K562 (cell line): ENCODE measurements around the gene EFNA2. TPM values are rescaled to one million over a fixed set of nuclear protein-coding genes. Genes with fewer than 3 reads are reported as not detected.

Experiments used
- CREM ChIP-seq: IDR thresholded peaks from 2 replicates; pipeline ENCODE4 v1.6.1; 2014; ENCODE audit warnings: antibody characterized with exemption, low read depth
- DPF2 ChIP-seq: fragments of 450-650 bp; IDR thresholded peaks from 2 replicates; pipeline ENCODE4 v1.6.1; 2016
- EHMT2 ChIP-seq: fragments of 450-650 bp; IDR thresholded peaks from 2 replicates; pipeline ENCODE4 v1.6.1; 2018; ENCODE audit warnings: antibody characterized with exemption
- ERF ChIP-seq: fragments of 450-650 bp; formaldehyde crosslinking; IDR thresholded peaks from 2 replicates; pipeline ENCODE4 v1.4.0; 2020; ENCODE audit warnings: mild to moderate bottlenecking, mixed read lengths
- GTF2E2 ChIP-seq: fragments of 200-800 bp; sonication (Bioruptor generic); IDR thresholded peaks from 2 replicates; pipeline ENCODE4 v1.6.1; 2016; ENCODE audit warnings: missing genetic modification characterization, missing compliant biosample characterization
- HDAC8 ChIP-seq: fragments of 450-650 bp; IDR thresholded peaks from 2 replicates; pipeline ENCODE4 v1.6.1; 2016; ENCODE audit warnings: mild to moderate bottlenecking, missing genetic modification characterization, moderate library complexity, missing compliant biosample characterization
- HNRNPUL1 ChIP-seq: fragments of 200-400 bp; formaldehyde crosslinking; IDR thresholded peaks from 2 replicates; pipeline ENCODE4 v1.6.1; 2017; ENCODE audit warnings: low read length
- ILK ChIP-seq: fragments of 450-650 bp; IDR thresholded peaks from 2 replicates; pipeline ENCODE4 v1.6.1; 2016; ENCODE audit warnings: missing genetic modification characterization, low read depth, mild to moderate bottlenecking, missing compliant biosample characterization, moderate library complexity, borderline replicate concordance
- KLF13 ChIP-seq: fragments of 450-650 bp; IDR thresholded peaks from 2 replicates; pipeline ENCODE4 v1.6.1; 2016; ENCODE audit warnings: missing genetic modification characterization, low read depth, mild to moderate bottlenecking, missing compliant biosample characterization, moderate library complexity, borderline replicate concordance
- MBD2 ChIP-seq: sonication (generic); IDR thresholded peaks from 2 replicates; pipeline ENCODE4 v1.6.1; 2016; ENCODE audit warnings: low read depth, borderline replicate concordance
- MEF2D ChIP-seq: conservative IDR thresholded peaks from 2 replicates; pipeline ENCODE4 v1.6.1; 2016; ENCODE audit warnings: low read depth, missing genetic modification characterization, missing compliant biosample characterization
- MYNN ChIP-seq, 2 experiments: sonication (generic); formaldehyde crosslinking in 1 of 2; IDR thresholded peaks; 2 replicates each; pipeline versions ENCODE4 v1.5.0 to v1.6.1; 2016 to 2020; ENCODE audit warnings: antibody characterized with exemption in 1 of 2, missing genetic modification reagents in 1 of 2
- NKRF ChIP-seq: fragments of 450-650 bp; IDR thresholded peaks from 2 replicates; pipeline ENCODE4 v1.6.1; 2016; ENCODE audit warnings: borderline replicate concordance
- POLR2AphosphoS2 ChIP-seq: IDR thresholded peaks from 2 replicates; pipeline ENCODE4 v1.6.1; 2012; ENCODE audit warnings: low read length, improper control_type of control experiment
- RBM22 ChIP-seq: fragments of 200-400 bp; formaldehyde crosslinking; IDR thresholded peaks from 2 replicates; pipeline ENCODE4 v1.6.1; 2018; ENCODE audit warnings: low read length, low read depth; ENCODE audit not compliant: poor library complexity, severe bottlenecking
- SRSF1 ChIP-seq: fragments of 200-400 bp; formaldehyde crosslinking; IDR thresholded peaks from 2 replicates; pipeline ENCODE4 v1.6.1; 2017; ENCODE audit warnings: mild to moderate bottlenecking, low read depth, low read length, moderate library complexity
- TFAM ChIP-seq: fragments of 250-450 bp; sonication (Bioruptor Pico); conservative IDR thresholded peaks from 2 replicates; pipeline ENCODE4 v1.5.0; 2021; ENCODE audit warnings: mild to moderate bottlenecking, moderate library complexity
- ZNF140 ChIP-seq: fragments of 250-450 bp; sonication (Bioruptor Pico); IDR thresholded peaks from 2 replicates; pipeline ENCODE4 v1.8.0; 2021; ENCODE audit warnings: moderate library complexity, mild to moderate bottlenecking, inconsistent platforms
- ZNF707 ChIP-seq: fragments of 250-450 bp; sonication (Bioruptor Pico); conservative IDR thresholded peaks from 2 replicates; pipeline ENCODE4 v1.8.0; 2022; ENCODE audit warnings: inconsistent platforms, mild to moderate bottlenecking, moderate library complexity
- ZSCAN29 ChIP-seq: fragments of 450-650 bp; IDR thresholded peaks from 2 replicates; pipeline ENCODE4 v1.6.1; 2017
- polyA plus RNA-seq, 8 experiments: library from polyadenylated mRNA; depleted of rRNA in 4 of 8; stranded (reverse) in 5 of 8; unstranded in 3 of 8; fragments of >200 nt; fragmentation: Nextera tagmentation in 2 of 8; fragmentation: Illumina TruSeq in 1 of 8; extraction: Ambion mirVana in 2 of 8; extraction: Trizol in 1 of 8; gene quantifications; 2 replicates each; pipeline versions ENCODE4 v1.2.1 to v1.2.3, GENCODE V29; 2011 to 2014; ENCODE audit warnings: inconsistent platforms in 1 of 8, missing spikeins in 1 of 8
- total RNA-seq, 7 experiments: library from RNA; depleted of rRNA in 6 of 7; stranded (reverse); fragments of >200 nt in 6 of 7; fragmentation: Illumina TruSeq in 2 of 7; extraction: Trizol in 2 of 7; gene quantifications; 2 replicates each; pipeline versions ENCODE4 v1.2.1 to v1.2.3, GENCODE V29; 2011 to 2021; ENCODE audit warnings: low replicate concordance in 1 of 7
- TF ChIP-seq, protein P1 (sequence below): fragments of 200-800 bp; sonication (Bioruptor generic); IDR thresholded peaks from 2 replicates; pipeline ENCODE4 v1.6.1; 2016; ENCODE audit warnings: missing genetic modification characterization, missing compliant biosample characterization

Gene EFNA2
- total and polyA plus RNA-seq, 9 of the 15 experiments (the other 6 are each of a cell fraction or from before 2014, with no cell fraction given): 0.11 to 0.44 (median 0.15) TPM; not detected in 6

DNA sequence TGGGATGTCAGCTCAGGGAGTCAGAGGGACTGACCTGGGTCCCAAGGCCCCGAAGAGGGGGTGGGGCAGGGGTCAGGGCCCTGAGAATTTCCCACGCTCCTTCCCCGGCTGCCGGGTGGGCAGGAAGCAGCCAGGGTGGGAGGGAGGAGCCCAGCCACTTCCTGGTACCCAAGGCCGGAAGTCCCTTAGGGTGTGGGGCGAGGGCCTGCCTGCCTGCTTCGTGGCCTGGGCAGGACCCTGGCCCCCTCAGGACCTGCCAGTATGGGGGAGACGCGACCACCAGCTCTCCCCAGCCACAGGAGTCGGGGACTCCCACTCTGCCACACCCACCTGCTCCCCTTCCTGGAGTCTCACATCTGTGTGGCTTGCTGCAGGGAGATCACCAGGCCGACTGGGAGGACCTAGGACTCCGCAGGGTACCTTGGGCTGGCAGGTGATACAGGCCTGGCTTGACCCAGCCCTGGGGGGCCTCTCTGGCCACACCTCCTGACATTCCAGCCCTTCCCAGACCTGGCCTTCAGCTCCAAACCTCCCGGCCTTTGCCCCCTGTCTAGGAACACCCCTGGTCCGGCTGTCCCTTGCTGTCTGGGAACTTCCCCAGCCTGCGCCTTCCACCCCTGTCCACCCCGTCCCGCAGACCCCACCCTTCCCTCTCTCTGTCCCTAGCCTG is 26.3 kb upstream of the EFNA2 start (continued):
- TF ChIP-seq NKRF (peak; percentile 35; the same call in 1 of the 2 replicates), DPF2 (no peak), GTF2E2 (tag) (no peak), TFAM (no peak), ZNF707 (CRISPR knock-in tag) (no peak), KLF13 (tag) (peak; percentile 80; the same call in 1 of the 2 replicates), HDAC8 (no peak), HNRNPUL1 (no peak), ZNF140 (no peak), ILK (no peak), ZSCAN29 (no peak), ERF (CRISPR knock-in tag) (peak; percentile 94), MYNN (IDR thresholded peaks at IDR 0.05) (peak; percentile 88), MYNN (CRISPR knock-in tag; IDR thresholded peaks at IDR 0.05) (no peak), CREM (peak; percentile 4; the same call in 1 of the 2 replicates), MEF2D (tag) (no peak), MBD2 (peak; percentile 21; the same call in 1 of the 2 replicates), POLR2AphosphoS2 (peak; percentile 98), EHMT2 (no peak), SRSF1 (no peak), RBM22 (peak; percentile 89)
- TF ChIP-seq, protein P1, sequence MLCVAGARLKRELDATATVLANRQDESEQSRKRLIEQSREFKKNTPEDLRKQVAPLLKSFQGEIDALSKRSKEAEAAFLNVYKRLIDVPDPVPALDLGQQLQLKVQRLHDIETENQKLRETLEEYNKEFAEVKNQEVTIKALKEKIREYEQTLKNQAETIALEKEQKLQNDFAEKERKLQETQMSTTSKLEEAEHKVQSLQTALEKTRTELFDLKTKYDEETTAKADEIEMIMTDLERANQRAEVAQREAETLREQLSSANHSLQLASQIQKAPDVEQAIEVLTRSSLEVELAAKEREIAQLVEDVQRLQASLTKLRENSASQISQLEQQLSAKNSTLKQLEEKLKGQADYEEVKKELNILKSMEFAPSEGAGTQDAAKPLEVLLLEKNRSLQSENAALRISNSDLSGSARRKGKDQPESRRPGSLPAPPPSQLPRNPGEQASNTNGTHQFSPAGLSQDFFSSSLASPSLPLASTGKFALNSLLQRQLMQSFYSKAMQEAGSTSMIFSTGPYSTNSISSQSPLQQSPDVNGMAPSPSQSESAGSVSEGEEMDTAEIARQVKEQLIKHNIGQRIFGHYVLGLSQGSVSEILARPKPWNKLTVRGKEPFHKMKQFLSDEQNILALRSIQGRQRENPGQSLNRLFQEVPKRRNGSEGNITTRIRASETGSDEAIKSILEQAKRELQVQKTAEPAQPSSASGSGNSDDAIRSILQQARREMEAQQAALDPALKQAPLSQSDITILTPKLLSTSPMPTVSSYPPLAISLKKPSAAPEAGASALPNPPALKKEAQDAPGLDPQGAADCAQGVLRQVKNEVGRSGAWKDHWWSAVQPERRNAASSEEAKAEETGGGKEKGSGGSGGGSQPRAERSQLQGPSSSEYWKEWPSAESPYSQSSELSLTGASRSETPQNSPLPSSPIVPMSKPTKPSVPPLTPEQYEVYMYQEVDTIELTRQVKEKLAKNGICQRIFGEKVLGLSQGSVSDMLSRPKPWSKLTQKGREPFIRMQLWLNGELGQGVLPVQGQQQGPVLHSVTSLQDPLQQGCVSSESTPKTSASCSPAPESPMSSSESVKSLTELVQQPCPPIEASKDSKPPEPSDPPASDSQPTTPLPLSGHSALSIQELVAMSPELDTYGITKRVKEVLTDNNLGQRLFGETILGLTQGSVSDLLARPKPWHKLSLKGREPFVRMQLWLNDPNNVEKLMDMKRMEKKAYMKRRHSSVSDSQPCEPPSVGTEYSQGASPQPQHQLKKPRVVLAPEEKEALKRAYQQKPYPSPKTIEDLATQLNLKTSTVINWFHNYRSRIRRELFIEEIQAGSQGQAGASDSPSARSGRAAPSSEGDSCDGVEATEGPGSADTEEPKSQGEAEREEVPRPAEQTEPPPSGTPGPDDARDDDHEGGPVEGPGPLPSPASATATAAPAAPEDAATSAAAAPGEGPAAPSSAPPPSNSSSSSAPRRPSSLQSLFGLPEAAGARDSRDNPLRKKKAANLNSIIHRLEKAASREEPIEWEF (CRISPR knock-in tag): no peak
